K562 (cell line): Measurements from ENCODE around the gene NUSAP1. TPM values are rescaled to one million over a fixed set of nuclear protein-coding genes. Genes with fewer than 3 reads are reported as not detected.

Source experiments
- CGGBP1 ChIP-seq: fragments of 250-450 bp; sonication (Bioruptor Pico); IDR thresholded peaks from 2 replicates; pipeline ENCODE4 v1.9.0; 2021; ENCODE audit warnings: mild to moderate bottlenecking
- DDX20 ChIP-seq: fragments of 450-650 bp; IDR thresholded peaks from 2 replicates; pipeline ENCODE4 v1.6.1; 2016; ENCODE audit warnings: missing genetic modification characterization, low read depth, mild to moderate bottlenecking, missing compliant biosample characterization, moderate library complexity
- HEY1 ChIP-seq: fragments of 250-450 bp; sonication (Bioruptor Pico); IDR thresholded peaks from 2 replicates; pipeline ENCODE4 v1.5.0; 2020; ENCODE audit warnings: mild to moderate bottlenecking, moderate library complexity, borderline replicate concordance
- JUNB ChIP-seq: fragments of 450-650 bp; formaldehyde crosslinking; conservative IDR thresholded peaks from 2 replicates; pipeline ENCODE4 v1.4.0; 2020; ENCODE audit warnings: mild to moderate bottlenecking
- MCM7 ChIP-seq, 2 experiments: fragments of 450-650 bp; IDR thresholded peaks; 2 replicates each; pipeline ENCODE4 v1.6.1; 2016 to 2018
- NFE2 ChIP-seq: IDR thresholded peaks from 2 replicates; pipeline ENCODE4 v1.6.1; 2014; ENCODE audit warnings: antibody characterized with exemption, low read depth
- NRF1 ChIP-seq, 2 experiments: fragments of 450-650 bp; IDR thresholded peaks in 1 of 2; conservative IDR thresholded peaks in 1 of 2; 2 replicates each; pipeline ENCODE4 v1.6.1; 2014; ENCODE audit warnings: mild to moderate bottlenecking in 2 of 2
- PCBP1 ChIP-seq: fragments of 200-400 bp; formaldehyde crosslinking; IDR thresholded peaks from 2 replicates; pipeline ENCODE4 v1.6.1; 2018; ENCODE audit warnings: mild to moderate bottlenecking, low read depth, low read length; ENCODE audit not compliant: poor library complexity, severe bottlenecking
- POLR2AphosphoS2 ChIP-seq: IDR thresholded peaks from 2 replicates; pipeline ENCODE4 v1.6.1; 2012; ENCODE audit warnings: low read length, improper control_type of control experiment
- RBM39 ChIP-seq: fragments of 200-400 bp; formaldehyde crosslinking; optimal IDR thresholded peaks from 2 replicates; pipeline ENCODE3; 2018; ENCODE audit warnings: low read depth, low read length
- SAP30 ChIP-seq: fragments of 200-600 bp; sonication (generic); IDR thresholded peaks from 2 replicates; pipeline ENCODE4 v1.6.1; 2012; ENCODE audit warnings: borderline replicate concordance, low read depth, mild to moderate bottlenecking, moderate library complexity, low read length, control low read depth, inconsistent platforms; ENCODE audit not compliant: insufficient read depth, poor library complexity, severe bottlenecking
- SMC3 ChIP-seq: conservative IDR thresholded peaks from 2 replicates; pipeline ENCODE4 v1.6.1; 2011; ENCODE audit warnings: low read depth, low read length, improper control_type of control experiment; ENCODE audit not compliant: insufficient read depth
- TEAD4 ChIP-seq, 2 experiments: sonication (generic) in 1 of 2; formaldehyde crosslinking in 1 of 2; IDR thresholded peaks; 2 replicates each; pipeline versions ENCODE4 v1.6.1 to v1.8.0; 2012 to 2022; ENCODE audit warnings: borderline replicate concordance in 1 of 2, inconsistent platforms in 1 of 2, low read length in 1 of 2, mild to moderate bottlenecking in 1 of 2, missing genetic modification reagents in 1 of 2
- THAP12 ChIP-seq: fragments of 250-450 bp; sonication (Bioruptor Pico); IDR thresholded peaks from 2 replicates; pipeline ENCODE4 v1.9.0; 2021; ENCODE audit warnings: mild to moderate bottlenecking, inconsistent platforms
- USF1 ChIP-seq: sonication (generic); formaldehyde crosslinking; IDR thresholded peaks from 2 replicates; pipeline ENCODE4 v1.9.0; 2022; ENCODE audit warnings: mild to moderate bottlenecking, missing genetic modification reagents
- ZNF263 ChIP-seq: sonication (generic); formaldehyde crosslinking; IDR thresholded peaks from 2 replicates; pipeline ENCODE4 v1.8.0; 2022; ENCODE audit warnings: mild to moderate bottlenecking, missing genetic modification reagents, borderline replicate concordance
- ZNF449 ChIP-seq: fragments of 250-450 bp; sonication (Bioruptor Pico); IDR thresholded peaks from 2 replicates; pipeline ENCODE4 v1.8.0; 2022; ENCODE audit warnings: moderate library complexity, mild to moderate bottlenecking, inconsistent platforms
- ZNF668 ChIP-seq: fragments of 250-450 bp; sonication (Bioruptor Pico); IDR thresholded peaks from 2 replicates; pipeline ENCODE4 v1.8.0; 2022; ENCODE audit warnings: mild to moderate bottlenecking, inconsistent platforms
- polyA plus RNA-seq, 8 experiments: library from polyadenylated mRNA; depleted of rRNA in 4 of 8; stranded (reverse) in 5 of 8; unstranded in 3 of 8; fragments of >200 nt; fragmentation: Nextera tagmentation in 2 of 8; fragmentation: Illumina TruSeq in 1 of 8; extraction: Ambion mirVana in 2 of 8; extraction: Trizol in 1 of 8; gene quantifications; 2 replicates each; pipeline versions ENCODE4 v1.2.1 to v1.2.3, GENCODE V29; 2011 to 2014; ENCODE audit warnings: inconsistent platforms in 1 of 8, missing spikeins in 1 of 8
- total RNA-seq, 7 experiments: library from RNA; depleted of rRNA in 6 of 7; stranded (reverse); fragments of >200 nt in 6 of 7; fragmentation: Illumina TruSeq in 2 of 7; extraction: Trizol in 2 of 7; gene quantifications; 2 replicates each; pipeline versions ENCODE4 v1.2.1 to v1.2.3, GENCODE V29; 2011 to 2021; ENCODE audit warnings: low replicate concordance in 1 of 7

NUSAP1 gene
- total and polyA plus RNA-seq, 9 of the 15 experiments (the other 6 are each of a cell fraction or from before 2014, with no cell fraction given), result 119 to 266 (median 227) TPM

GRCh38 chr15:41416742-41417417, 84.2 kb downstream of the NUSAP1 start, which contains the start of gene RTF1 (continued):
- no peak for TF ChIP-seq ZNF449 (CRISPR knock-in tag)
- no peak for TF ChIP-seq SMC3
- TF ChIP-seq DDX20 (tag), result no peak
- TF ChIP-seq CGGBP1, result no peak
- no peak for TF ChIP-seq POLR2AphosphoS2
- TF ChIP-seq NRF1 (conservative IDR thresholded peaks at IDR 0.05 in 1 of 2, IDR thresholded peaks at IDR 0.05 in 1 of 2), result peak; percentile 84 to 87
- TF ChIP-seq THAP12 (CRISPR knock-in tag), result peak; percentile 58; the same call in 1 of the 2 replicates
- TF ChIP-seq NFE2, result no peak
- TF ChIP-seq JUNB (CRISPR knock-in tag), result no peak
- no peak for TF ChIP-seq RBM39
- TF ChIP-seq ZNF263, result no peak; the same call in 1 of the 2 replicates
- no peak for TF ChIP-seq ZNF668 (CRISPR knock-in tag)
- TF ChIP-seq PCBP1, result peak; percentile 62
- no peak for TF ChIP-seq MCM7 (IDR thresholded peaks at IDR 0.05)
- no peak for TF ChIP-seq HEY1
- TF ChIP-seq TEAD4 (IDR thresholded peaks at IDR 0.05; ENCODE audit: low read length), result no peak
- no peak; the same call in 1 of the 2 replicates for TF ChIP-seq TEAD4 (CRISPR knock-in tag; IDR thresholded peaks at IDR 0.05; ENCODE audit: borderline replicate concordance)
- TF ChIP-seq SAP30, result peak; percentile 59
- peak; percentile 85 for TF ChIP-seq USF1
